GM04504 (cell line): Measurements from ENCODE around the gene MARCHF11.

ENCODE experiments used
- DNase-seq: peaks from one replicate; pipeline ENCODE4 v3.0.0-alpha.2; 2012; ENCODE audit warnings: low read depth

Gene MARCHF11

DNA sequence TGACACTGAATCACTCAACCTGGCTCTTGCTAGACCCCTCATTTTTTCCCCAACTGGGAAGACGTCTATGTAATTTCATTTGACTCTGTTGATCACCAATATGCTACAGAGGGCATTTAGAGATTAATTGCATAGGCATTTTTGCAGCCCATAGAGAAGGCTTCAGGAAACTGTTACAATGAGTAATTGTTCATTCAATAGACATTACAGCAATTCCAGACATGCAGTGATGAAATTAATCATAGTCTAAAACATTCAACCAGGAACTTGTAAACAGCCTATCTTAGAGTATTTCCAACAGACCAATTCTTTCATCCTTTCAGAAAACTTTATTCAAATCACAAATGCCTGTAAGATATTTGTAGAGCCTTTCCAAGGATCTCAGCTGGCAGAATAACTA lies 122.3 kb downstream of the MARCHF11 start:
- peak; percentile 12 for DNase-seq

DNA sequence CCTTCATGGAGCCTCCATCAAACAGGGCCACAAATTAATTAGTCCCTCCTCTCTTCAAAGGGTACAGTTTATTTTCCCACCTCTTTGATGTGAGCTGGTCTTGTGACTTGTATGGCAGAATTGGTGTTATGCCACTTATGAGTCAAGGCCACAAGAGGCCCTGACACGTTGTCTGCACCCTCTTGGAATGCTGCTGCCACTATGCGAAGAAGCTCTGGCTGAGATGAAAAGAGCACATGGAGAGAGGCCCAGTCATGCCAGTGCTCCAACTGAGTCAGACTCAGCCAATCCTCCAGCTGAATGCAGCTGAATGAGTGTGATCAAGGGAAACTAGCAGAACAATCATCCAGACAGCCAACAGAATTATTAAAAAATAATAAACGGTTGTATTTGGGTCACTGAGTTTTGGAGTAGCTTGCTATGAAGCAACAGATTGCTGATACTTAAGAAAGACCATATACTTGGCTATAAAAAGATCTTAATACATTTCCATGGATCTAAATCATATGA lies 128.3 kb downstream of the MARCHF11 start:
- no peak for DNase-seq

DNA sequence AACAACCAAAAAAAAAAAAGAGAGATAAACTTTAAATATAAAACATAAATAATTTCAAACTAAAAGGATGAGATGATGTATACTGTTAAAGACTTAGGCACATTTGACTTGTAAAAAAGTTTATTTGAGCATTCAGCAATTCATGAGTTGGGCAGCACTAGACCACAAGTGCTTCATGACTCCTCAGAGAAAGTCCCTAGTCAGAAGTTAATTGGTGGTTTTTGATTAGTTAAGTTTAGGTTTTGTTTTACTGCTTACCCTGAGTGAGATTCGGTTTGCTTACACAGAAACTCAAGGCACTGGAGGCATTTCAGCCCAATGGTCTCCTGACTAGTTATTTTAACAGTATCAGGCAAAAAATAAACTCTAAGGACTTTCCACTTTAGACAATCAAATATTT lies 129.2 kb downstream of the MARCHF11 start:
- DNase-seq = no peak

DNA sequence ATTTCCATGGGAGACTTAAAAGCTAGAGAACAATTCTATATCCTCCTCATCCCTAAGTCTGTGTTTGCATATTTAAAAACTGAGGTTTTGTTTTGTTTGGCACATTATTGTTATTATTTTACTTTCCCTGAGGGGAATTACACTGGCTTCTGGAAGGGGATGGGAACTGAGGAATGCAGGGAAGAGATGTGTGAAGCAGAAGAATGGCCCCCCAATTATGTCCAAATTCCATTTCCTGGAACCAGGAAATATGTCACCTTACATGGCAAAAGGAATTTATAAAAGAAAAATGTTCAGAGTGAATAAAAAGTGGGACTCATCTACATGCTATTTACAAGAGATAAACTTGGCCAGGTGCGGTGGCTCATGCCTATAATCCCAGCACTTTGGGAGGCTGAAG lies 129.8 kb downstream of the MARCHF11 start:
- no peak for DNase-seq

DNA sequence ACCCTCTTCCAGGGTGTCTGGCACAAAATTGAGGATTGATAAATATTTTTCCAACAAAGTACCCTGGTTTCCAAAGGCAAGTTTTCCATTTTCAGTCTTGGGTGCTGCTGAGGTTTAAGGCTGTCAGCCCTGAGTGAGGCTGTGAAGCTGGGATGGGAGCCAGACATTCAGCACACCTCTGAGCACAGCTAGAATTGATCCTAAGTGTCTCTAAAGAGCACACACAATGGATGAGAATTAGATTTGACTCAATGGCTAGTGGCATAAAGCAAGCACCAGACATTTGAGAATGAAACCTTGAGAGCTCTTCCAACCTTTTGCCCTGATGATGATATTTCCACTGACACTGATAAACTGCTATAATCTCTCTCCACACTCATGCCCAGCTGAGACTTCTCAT lies 131.5 kb downstream of the MARCHF11 start:
- no peak for DNase-seq

DNA sequence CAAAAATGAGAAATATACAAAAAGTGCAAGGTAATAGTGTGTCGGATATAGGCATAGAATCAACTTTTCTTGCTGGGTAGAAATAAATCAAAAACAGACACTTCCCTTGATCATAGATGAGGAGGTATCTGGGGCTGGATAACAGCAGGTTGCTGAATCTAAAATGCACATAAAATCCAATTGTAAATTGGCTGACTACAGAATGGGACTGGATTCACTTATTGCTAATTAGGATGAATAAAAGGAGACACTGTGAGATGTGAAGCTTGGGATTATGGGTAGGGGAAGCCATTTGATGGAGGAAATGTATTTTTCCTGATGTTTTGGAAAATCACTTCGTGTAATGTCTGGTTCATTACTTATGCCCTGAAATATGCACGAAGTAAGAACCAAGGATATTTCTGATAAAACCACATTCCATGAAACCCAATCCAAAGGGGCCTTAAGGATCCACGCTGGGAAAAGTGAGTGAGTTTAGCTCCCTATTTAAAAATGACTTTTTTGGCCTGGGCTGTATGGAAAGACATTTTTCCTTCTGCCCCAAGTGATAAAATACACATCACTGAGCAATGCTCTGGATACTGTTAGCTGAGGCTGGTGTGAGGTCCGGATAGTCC lies 136.1 kb downstream of the MARCHF11 start:
- DNase-seq = no peak

DNA sequence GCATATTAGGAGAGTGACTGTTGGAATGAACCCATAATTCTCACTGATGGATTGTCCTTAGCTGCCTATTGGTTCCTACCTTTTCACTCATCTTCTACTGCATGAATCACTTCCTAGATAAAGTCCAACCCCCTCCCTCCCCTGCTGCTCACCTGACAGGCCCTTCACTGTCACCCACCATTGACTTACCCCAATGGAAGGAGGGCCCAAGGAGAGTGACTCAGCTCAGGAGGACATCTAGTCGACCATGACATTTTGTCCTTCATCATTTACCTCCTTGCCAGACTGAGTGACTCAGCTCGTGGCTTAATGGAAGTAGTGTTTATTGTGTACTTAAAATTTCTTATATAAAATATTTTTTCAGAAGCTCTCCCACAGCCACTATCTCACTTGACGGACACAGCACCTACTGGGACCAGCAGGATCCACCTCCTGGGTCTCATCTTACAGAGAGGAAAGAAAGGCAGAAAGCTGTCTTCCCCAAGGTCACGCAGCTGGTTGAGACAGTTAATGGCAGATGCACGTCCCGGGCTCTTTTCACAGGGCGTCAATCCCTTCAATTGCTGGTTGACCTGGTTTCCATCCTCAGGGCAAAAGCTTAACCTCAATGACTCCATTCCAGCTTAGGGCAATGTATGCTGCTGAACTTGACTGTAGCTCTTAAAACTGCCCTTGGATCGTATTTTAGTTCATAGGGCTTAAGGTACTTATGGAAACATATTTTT lies 142.3 kb downstream of the MARCHF11 start:
- no peak for DNase-seq

DNA sequence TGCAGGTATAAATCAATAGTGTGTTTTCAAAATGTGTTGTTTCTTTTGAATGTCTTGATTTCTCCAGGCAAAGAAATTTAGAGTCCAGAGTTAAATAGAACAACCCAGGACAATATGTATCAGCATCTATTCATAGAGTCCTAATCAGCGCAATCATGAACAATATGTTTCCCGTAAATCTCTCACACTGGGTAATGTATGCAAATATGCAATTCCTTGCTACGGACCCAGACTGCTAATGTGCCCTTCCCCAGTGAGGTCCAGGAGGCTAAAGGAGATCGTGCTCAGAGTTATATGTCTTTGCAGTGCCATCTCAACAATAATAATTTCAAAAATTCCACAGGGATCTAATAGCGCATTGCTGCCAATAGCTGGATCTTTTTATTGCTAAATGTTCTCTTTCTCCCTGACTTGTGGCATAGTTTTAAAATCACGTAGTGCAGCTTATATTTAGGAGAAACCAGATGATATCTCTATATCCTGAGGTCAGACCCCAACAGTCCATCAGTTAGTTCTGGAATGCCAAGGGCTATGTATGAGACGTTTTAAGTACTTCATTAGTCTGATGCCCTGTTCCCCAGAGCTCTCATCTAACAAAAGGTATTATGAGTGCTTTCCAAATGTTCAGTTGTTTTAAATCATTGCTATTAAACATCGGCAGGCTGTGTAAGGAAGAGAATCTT lies 145.1 kb downstream of the MARCHF11 start:
- DNase-seq = no peak

DNA sequence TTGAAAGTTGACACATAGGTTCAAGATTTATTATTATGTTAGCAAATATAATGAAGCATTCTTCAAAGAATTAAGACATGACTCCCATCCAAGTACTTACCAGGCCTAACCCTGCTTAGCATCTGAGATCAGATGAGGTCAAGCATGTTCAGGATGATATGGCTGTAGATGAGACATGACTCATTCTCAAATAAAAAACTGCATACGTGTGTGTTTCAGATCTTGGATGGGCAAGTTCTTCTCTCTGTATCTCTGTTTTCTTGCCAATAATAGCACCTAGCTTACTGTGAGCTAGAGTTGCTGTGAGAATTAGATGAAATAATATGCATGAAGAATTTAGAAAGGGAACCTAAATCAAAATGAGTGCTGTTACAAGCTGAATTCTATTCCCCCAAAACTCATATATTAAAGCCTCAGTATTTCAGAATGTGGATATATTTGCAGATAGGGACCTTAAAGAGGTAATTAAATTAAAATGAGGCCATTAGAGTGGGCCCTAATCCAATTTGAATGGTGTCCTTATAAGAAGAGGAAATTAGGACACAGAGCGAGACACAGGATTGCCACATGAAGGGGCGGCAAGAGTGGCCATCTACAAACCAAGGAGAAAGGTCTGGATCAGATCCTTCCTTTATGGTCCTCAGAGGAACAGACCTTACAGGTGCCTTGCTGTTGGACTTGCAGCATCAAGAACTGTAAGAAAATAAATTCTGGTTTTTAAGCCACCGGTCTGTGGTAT lies 146.2 kb downstream of the MARCHF11 start:
- DNase-seq = no peak

DNA sequence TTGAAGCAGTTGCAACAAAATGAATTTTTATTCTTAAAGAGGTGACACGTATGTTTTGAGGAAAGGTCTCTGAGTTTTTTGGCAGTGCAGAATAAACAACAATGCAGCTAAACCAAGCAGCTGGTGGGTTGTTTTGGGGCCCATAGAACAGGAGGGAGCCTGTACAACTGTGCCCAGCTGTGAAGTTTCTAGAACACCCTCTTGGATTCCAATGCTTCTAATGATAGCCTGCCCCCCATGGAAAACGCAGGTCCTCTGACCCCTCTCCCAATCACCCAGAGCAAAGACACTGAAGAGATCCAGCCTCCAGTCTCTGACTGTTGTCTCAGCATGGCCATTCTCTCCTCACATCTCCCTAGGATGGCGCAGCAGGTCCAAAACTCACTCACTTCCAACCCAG lies 150.9 kb downstream of the MARCHF11 start:
- DNase-seq = no peak

DNA sequence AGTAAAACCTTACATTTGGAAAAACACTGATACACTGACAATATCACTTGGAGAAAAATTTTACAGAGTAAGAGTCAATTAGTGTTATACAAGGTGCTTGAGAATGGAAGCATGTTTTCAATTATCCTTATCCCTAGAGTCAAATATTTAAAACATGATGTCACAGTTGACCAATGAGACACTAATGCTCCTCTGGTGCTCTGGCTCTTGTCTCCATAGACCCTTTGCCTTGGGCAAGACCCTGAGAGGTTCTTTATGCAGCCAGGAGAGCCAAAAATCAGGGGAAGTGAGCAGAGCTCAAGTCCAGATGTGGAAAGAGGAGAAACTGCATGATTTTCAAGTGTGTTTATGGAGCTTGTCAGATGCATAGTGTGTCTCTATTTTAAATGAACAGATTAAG lies 153.9 kb downstream of the MARCHF11 start:
- DNase-seq = peak; percentile 13

DNA sequence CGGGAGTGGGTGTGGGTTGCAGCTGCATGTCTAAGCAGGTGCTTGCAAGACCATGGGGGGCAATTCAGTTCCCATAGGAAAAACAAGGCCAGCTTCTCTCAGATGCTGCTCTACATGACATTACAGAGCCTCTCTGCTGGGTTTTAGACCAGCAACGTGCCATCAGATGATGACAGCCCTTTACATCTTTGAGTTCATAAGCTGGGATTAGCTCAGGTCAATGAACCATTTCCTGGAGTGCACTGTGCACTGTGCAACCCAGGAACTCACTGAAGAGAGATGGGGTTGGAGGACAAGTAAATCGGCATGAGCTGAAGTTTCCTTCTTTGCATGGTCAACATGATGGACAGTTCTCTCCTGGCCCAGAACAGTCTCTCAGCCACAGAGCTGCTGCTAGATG lies 160.6 kb downstream of the MARCHF11 start:
- no peak for DNase-seq

DNA sequence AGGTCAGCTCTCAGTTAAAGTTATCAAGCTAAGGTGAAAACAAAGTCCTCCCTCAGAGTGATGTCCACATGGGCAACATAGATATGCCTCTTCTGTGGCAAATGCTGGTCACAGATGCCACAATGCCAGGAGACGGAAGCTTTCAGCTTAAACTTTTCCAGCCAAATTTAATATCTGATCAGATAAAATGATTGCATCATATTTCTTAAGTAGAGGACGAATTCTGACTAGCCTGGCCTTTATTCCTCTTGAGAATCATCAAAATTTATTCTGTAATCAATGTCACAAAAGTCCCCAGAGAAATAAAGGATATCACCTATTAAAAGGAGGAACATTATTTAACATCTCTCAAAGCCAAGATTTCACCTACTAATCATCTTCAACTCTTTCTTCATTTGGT lies 161.9 kb downstream of the MARCHF11 start:
- no peak for DNase-seq
